ENCODE data around the gene UBAP2L.

- no peak for TF ChIP-seq POLR2A (IDR thresholded peaks at IDR 0.05; ENCODE audit: low read length)
- TF ChIP-seq GATA1 (IDR thresholded peaks at IDR 0.05; ENCODE audit: low read depth, low read length): no peak
These were observed 38.0 kb downstream of the UBAP2L start for GRCh38 chr1:154258784-154259183.
